CD8-positive, alpha-beta memory T cell (primary cell): ENCODE measurements around the gene EFHD2. TPM values are rescaled to one million over a fixed set of nuclear protein-coding genes. Genes with fewer than 3 reads are reported as not detected.
"Not testable (repeated sequence)": the region's sequence is repeated elsewhere in the genome, so short reads cannot be mapped to it uniquely, and the experiment has no call there.

Experiments used
- CTCF ChIA-PET: fragments of 350-600 bp; sonication (Branson Sonifier 250); formaldehyde crosslinking; loops from one replicate; lab custom pipeline; 2021; ENCODE audit warnings: antibody characterized with exemption; lab: Charles Lee
- POLR2A ChIA-PET: fragments of 350-600 bp; sonication (Branson Sonifier 250); formaldehyde crosslinking; loops from one replicate; lab custom pipeline; 2021; ENCODE audit warnings: antibody characterized with exemption; lab: Charles Lee
- DNase-seq, 5 donors: peaks; one replicate each; pipeline versions ENCODE4 v3.0.0 to v3.0.0-alpha.2; 2020 to 2022; ENCODE audit warnings: mixed read lengths in 1 of 5
- H3K27ac ChIP-seq: one replicate; pipeline ENCODE4 v1.7.0; 2013; ENCODE audit warnings: low read depth, mild to moderate bottlenecking, low read length, moderate library complexity
- H3K27me3 ChIP-seq: 2 replicates; pipeline ENCODE4 v1.7.0; 2013; ENCODE audit warnings: low read length, mild to moderate bottlenecking; ENCODE audit not compliant: insufficient read depth, poor library complexity, severe bottlenecking
- H3K36me3 ChIP-seq: 2 replicates; pipeline ENCODE4 v1.7.0; 2013; ENCODE audit warnings: mild to moderate bottlenecking, low read length, moderate library complexity; ENCODE audit not compliant: insufficient read depth
- H3K4me1 ChIP-seq: 2 replicates; pipeline ENCODE4 v1.7.0; 2013; ENCODE audit warnings: mild to moderate bottlenecking, low read length, moderate library complexity; ENCODE audit not compliant: insufficient read depth
- H3K4me3 ChIP-seq: 2 replicates; pipeline ENCODE4 v1.7.0; 2013; ENCODE audit warnings: mild to moderate bottlenecking, low read length
- H3K9me3 ChIP-seq: 2 replicates; pipeline ENCODE4 v1.7.0; 2013; ENCODE audit warnings: mild to moderate bottlenecking, low read length
- H3K27ac Mint-ChIP-seq, 8 donors: one replicate each; pipeline ENCODE4 v1.8.0; 2020 to 2021; ENCODE audit warnings: mixed read lengths in 8 of 8, mild to moderate bottlenecking in 6 of 8, inconsistent platforms in 3 of 8, moderate library complexity in 3 of 8
- H3K27me3 Mint-ChIP-seq, 2 donors: one replicate each; pipeline ENCODE4 v1.8.0; 2020 to 2021; ENCODE audit warnings: mixed read lengths in 2 of 2, mild to moderate bottlenecking in 1 of 2, moderate library complexity in 1 of 2
- H3K36me3 Mint-ChIP-seq, 3 donors: one replicate each; pipeline ENCODE4 v1.8.0; 2020 to 2021; ENCODE audit warnings: mixed read lengths in 3 of 3, inconsistent platforms in 1 of 3, mild to moderate bottlenecking in 1 of 3
- H3K4me1 Mint-ChIP-seq, 3 donors: one replicate each; pipeline ENCODE4 v1.8.0; 2020 to 2021; ENCODE audit warnings: mixed read lengths in 3 of 3, inconsistent platforms in 1 of 3, mild to moderate bottlenecking in 1 of 3
- H3K4me3 Mint-ChIP-seq, 7 donors: one replicate each; pipeline ENCODE4 v1.8.0; 2020 to 2021; ENCODE audit warnings: mixed read lengths in 7 of 7, mild to moderate bottlenecking in 6 of 7, moderate library complexity in 4 of 7, inconsistent platforms in 2 of 7
- H3K9me3 Mint-ChIP-seq, 5 donors: one replicate each; pipeline ENCODE4 v1.8.0; 2020 to 2022; ENCODE audit warnings: mixed read lengths in 5 of 5, mild to moderate bottlenecking in 3 of 5, moderate library complexity in 2 of 5, inconsistent platforms in 1 of 5
- polyA plus RNA-seq: library from polyadenylated mRNA; unstranded; fragments of 300-500 nt; fragmentation: Illumina TruSeq; gene quantifications from one replicate; pipeline ENCODE4 v1.2.3, GENCODE V29; 2021
- total RNA-seq, 2 experiments: library from RNA; stranded (reverse); gene quantifications; one replicate each; pipeline ENCODE4 v1.2.3, GENCODE V29; 2021

The EFHD2 gene
- total and polyA plus RNA-seq, 3 experiments from 2014 or later, result 64.7 to 154 (median 67.9) TPM

DNA sequence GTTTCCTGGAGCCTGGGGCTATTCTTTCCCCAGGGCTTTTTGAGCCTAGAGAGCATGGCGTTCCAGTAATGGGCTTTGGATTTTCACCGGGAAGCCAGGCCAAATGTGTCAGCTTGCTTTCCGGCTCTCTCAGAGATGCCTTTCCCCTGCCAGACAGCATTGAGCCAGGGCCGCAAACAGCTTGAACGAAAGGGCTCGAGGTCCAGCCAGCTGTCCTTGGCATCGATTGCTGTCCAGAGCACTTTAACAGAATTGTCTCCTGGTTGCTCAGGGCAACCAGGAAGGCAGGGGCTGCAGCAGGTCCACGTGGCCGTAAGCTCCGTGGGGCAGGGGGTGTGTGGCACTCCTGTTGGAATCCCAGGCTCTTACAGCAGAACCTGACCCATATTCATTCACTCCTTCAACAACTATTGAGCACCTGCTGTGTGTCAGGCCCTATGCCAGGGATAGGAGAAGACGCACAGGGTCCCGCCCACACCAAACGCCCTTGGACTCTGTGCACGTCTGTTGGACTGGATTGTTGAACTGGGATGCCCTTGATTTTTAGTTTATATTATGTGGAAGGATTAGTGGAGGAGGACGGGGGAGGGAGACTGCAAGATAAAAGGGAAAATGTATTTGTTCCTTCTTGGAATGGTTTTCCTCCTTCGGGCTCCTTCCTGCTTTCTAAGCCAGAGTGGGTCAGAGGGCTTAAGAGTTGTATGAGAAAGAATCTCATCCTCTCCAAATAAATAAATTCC lies 38.7 kb upstream of the EFHD2 start:
- ChIA-PET CTCF (no interaction called here), POLR2A (no interaction called here)
- H3K27me3 ChIP-seq, result no peaks in the 10 kb centered on the region
- no peak for DNase-seq
- no peaks in the 10 kb centered on the region for H3K36me3 Mint-ChIP-seq
- no peaks in the 10 kb centered on the region for H3K4me1 Mint-ChIP-seq
- H3K27ac Mint-ChIP-seq, result no peak overlapping the region
- no peaks in the 10 kb centered on the region for H3K36me3 ChIP-seq
- H3K4me3 ChIP-seq, result no peak overlapping the region
- no peaks in the 10 kb centered on the region for H3K9me3 ChIP-seq
- H3K9me3 Mint-ChIP-seq, result no peaks in the 10 kb centered on the region
- H3K27me3 Mint-ChIP-seq, result peaks cover 0 to 12% of the 10 kb centered on the region in 2 donors
- H3K27ac ChIP-seq, result no peak overlapping the region
- H3K4me1 ChIP-seq, result no peaks in the 10 kb centered on the region
- H3K4me3 Mint-ChIP-seq, result no peak overlapping the region

DNA sequence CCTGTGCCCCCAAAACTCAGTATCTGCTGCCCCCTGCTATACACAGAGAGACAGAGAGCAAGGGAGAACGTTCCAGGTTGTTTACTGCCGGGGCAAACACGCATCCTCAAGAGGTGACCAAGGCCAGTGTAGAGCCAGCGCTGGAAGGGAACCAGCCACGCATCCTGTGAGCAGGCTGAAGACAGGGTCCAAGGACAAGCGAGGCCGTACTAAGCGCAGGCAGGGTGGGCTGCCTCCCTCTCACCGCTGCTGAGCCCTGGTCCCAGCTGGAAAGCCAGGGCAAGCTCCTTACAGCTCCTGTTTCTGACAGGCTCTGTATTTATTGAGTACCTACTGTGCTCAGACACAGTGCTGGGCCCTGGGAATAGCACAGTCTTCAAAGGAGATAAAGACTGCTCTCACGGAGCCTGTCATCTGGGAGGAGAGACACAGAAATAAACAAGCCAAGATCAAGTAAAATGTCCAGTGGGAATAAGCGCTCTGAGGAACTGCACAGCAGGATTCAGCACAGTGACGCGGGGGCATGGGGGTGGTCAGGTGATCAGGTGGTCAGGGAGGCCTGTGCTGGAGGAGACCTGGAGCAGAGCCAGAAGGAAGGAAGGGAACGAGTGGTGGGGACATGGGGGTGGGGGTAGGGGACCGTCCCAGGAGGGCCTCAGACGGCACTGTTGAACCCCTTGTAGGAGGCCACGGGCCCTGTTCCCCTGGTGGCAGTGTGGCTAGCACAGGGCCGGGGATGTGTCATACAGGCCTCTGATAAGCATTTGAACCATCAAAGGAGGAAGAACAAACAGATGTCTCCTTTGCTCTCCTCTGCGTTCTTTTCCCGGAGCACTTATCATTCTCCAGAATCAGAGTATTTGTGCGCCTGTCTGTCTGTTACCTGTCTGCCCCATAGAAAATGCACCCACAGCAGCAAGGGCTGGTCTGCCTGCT lies 37.8 kb upstream of the EFHD2 start:
- no peak for DNase-seq
- Mint-ChIP-seq H3K9me3 (no peaks in the 10 kb centered on the region), H3K4me3 (no peak overlapping the region), H3K27ac (peak overlapping the region in 1 of 8 donors; percentile 14), H3K4me1 (no peaks in the 10 kb centered on the region), H3K36me3 (no peaks in the 10 kb centered on the region), H3K27me3 (peaks cover 0 to 12% of the 10 kb centered on the region in 2 donors)
- Histone ChIP-seq H3K27me3 (no peaks in the 10 kb centered on the region), H3K36me3 (no peaks in the 10 kb centered on the region), H3K9me3 (no peaks in the 10 kb centered on the region), H3K27ac (no peak overlapping the region), H3K4me1 (no peaks in the 10 kb centered on the region), H3K4me3 (no peak overlapping the region)
- ChIA-PET CTCF (no interaction called here), POLR2A (no interaction called here)

DNA sequence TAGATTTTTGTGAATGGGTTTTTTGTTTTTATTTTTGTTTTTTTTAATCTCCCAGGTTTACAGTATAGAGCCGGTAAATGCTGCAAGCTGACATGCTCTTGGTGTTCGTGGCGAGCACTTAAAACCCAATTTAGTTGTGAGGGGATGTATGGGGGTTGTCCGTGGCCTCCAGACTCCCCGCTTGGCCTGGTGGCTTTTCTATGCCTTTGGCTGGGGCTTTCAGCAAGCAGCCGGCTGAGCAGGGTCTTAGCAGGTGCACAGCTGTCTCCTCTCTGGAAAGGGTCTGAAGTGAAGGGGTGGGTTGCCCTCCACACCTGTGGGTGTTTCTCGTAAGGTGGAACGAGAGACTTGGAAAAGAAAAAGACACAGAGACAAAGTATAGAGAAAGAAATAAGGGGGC lies 31.0 kb upstream of the EFHD2 start:
- ChIA-PET POLR2A (no interaction called here), CTCF (no interaction called here)

DNA sequence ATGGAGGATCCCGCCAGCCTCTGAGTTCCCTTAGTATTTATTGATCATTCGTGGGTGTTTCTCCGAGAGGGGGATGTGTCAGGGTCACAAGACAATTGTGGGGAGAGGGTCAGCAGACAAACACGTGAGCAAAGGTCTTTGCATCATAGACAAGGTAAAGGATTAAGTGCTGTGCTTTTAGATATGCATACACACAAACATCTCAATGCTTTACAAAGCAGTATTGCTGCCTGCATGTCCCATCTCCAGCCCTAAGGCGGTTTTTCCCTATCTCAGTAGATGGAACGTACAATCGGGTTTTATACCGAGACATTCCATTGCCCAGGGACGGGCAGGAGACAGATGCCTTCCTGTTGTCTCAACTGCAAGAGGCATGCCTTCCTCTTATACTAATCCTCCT lies 30.5 kb upstream of the EFHD2 start:
- H3K9me3 ChIP-seq, CTCF ChIA-PET, H3K27me3 ChIP-seq, DNase-seq, H3K27ac Mint-ChIP-seq, POLR2A ChIA-PET, H3K4me3 ChIP-seq, H3K4me1 Mint-ChIP-seq, H3K36me3 Mint-ChIP-seq, H3K27ac ChIP-seq, H3K4me3 Mint-ChIP-seq, H3K36me3 ChIP-seq, H3K9me3 Mint-ChIP-seq, H3K4me1 ChIP-seq: not testable (repeated sequence)
- peaks cover 8 to 23% of the 10 kb centered on the region in 2 donors for H3K27me3 Mint-ChIP-seq

More for the DNA sequence above, 31.0 kb upstream of the EFHD2 start:
- no peak overlapping the region for H3K4me3 Mint-ChIP-seq
- Histone ChIP-seq H3K4me1 (no peaks in the 10 kb centered on the region), H3K36me3 (no peaks in the 10 kb centered on the region), H3K4me3 (no peak overlapping the region), H3K27ac (no peak overlapping the region), H3K9me3 (no peaks in the 10 kb centered on the region), H3K27me3 (no peaks in the 10 kb centered on the region)
- H3K27me3 Mint-ChIP-seq, result peaks cover 8 to 22% of the 10 kb centered on the region in 2 donors
- no peaks in the 10 kb centered on the region for H3K36me3 Mint-ChIP-seq
- H3K9me3 Mint-ChIP-seq, result no peaks in the 10 kb centered on the region
- no peaks in the 10 kb centered on the region for H3K4me1 Mint-ChIP-seq
- no peak for DNase-seq
- H3K27ac Mint-ChIP-seq, result no peak overlapping the region

DNA sequence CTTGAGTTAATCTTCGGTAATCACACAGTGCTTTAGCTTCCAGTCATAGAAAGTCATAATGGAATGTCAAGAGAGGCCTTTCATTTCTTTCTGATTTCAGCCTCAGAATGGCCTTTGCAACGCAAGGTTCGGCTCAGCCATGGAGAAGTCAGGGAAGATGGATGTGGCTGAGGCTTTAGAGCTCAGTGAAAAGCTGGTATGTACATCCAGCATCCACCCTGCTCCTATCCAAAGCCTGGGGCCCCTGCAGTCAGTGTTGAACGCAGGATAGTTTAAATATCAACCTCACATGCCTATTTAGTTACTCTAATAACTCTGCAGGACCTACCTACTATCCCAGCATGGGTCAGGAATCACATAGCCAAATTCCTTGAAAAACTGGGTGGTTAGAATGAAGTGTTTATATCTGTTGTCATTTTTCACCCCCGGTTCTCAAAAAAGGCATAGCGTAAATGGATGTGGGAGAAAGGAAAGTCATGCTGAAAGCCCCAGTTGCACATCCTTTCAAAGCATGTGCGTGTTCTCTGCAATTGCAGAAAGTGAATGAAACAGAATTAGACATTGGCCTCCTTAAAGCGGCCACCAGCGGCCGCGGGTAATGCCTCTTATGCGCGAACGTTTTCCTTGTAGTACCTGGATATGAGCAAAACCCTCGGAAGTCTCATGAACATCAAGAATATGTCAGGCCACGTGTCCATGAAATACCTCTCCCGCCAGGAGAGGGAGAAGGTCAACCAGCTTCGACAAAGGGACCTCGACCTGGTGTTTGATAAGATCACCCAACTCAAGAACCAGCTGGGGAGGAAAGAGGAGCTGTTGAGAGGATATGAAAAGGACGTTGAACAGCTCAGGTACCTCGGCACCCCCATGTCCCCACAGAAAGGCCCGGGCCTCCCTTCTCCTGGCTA lies 28.8 kb upstream of the EFHD2 start:
- ChIA-PET CTCF (no interaction called here), POLR2A (no interaction called here)
- Histone ChIP-seq H3K27me3 (peaks cover 4% of the 10 kb centered on the region), H3K4me1 (peaks cover 2% of the 10 kb centered on the region), H3K27ac (no peak overlapping the region), H3K36me3 (no peaks in the 10 kb centered on the region), H3K4me3 (no peak overlapping the region), H3K9me3 (no peaks in the 10 kb centered on the region)
- Mint-ChIP-seq H3K27me3 (peaks cover 11 to 37% of the 10 kb centered on the region in 2 donors), H3K4me3 (no peak overlapping the region), H3K27ac (no peak overlapping the region), H3K4me1 (peaks cover 0 to 11% (median 4%) of the 10 kb centered on the region in 3 donors), H3K36me3 (no peaks in the 10 kb centered on the region), H3K9me3 (no peaks in the 10 kb centered on the region)
- DNase-seq, result no peak

DNA sequence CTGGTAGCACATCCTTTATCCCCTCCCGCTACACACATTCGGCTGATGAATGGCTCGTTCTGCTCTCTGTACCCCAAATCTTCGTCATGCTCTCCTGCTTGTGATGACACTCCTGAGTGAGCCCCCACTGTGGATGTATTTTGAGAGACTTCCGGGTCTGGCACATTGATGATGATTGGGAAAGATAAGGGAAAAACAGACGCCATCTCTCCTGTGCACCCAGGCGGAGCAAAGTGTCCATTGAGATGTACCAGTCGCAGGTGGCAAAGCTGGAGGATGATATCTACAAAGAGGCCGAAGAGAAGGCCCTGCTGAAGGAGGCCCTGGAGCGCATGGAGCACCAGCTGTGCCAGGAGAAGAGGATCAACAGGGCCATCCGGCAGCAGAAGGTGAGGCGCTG lies 27.9 kb upstream of the EFHD2 start:
- Mint-ChIP-seq H3K36me3 (no peaks in the 10 kb centered on the region), H3K4me3 (no peak overlapping the region), H3K4me1 (peaks cover 0 to 19% (median 12%) of the 10 kb centered on the region in 3 donors), H3K27me3 (peaks cover 11 to 45% of the 10 kb centered on the region in 2 donors), H3K27ac (no peak overlapping the region), H3K9me3 (no peaks in the 10 kb centered on the region)
- Histone ChIP-seq H3K36me3 (no peaks in the 10 kb centered on the region), H3K4me3 (no peak overlapping the region), H3K27me3 (peaks cover 8% of the 10 kb centered on the region), H3K27ac (no peak overlapping the region), H3K4me1 (peaks cover 4% of the 10 kb centered on the region), H3K9me3 (no peaks in the 10 kb centered on the region)
- CTCF ChIA-PET, result interaction anchor here (1.2 kb wide), 2 partner anchors 50 to 59 kb away, joined by 3 read pairs; no protein-coding TSS in a partner anchor
- POLR2A ChIA-PET, result no interaction called here
- no peak for DNase-seq

DNA sequence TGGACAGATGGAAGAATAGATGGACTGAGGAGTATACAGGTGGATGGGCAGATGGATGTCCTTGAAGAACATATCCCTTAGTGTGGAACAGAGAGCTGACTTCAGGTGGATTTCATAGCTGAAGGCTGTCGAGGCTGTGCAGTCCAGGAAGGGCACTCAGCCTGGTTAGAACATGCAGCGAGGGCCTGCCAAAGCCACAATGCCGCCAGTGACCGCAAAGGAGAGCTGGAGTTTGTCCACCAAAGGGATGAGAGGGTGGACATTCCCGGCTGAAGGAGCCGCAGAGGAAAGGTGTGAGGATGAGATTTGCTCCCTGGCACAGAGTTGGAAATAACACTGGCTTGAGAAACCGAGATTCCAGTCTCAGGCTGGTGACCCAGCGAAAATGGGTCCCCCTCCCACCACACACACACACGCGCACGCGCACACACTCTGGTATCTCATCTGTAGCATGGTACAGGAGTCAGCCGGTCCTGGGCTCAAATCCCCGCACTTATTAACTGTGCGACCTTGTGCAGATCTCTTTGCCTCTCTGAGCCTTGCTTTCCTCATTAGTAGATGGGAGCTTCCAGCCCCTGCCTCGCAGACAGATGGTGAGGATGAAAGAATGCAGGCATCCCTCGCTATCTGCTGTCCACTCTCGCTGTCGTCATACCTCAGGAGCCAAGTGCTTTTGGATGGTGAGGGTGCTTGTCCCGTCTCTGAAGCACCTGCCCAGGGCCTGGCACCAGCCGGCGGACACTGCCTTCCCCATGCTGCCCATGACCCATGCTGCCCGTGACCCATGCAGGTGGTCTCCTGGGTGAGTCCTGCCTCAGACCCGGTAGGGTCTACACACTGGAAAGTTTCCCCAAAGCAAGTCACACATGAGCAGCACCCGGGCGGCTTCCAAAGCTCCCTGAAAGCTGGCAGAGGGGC lies 26.8 kb upstream of the EFHD2 start:
- H3K4me3 Mint-ChIP-seq, result no peak overlapping the region
- no peaks in the 10 kb centered on the region for H3K36me3 Mint-ChIP-seq
- peaks cover 8% of the 10 kb centered on the region for H3K27me3 ChIP-seq
- ChIA-PET POLR2A (no interaction called here), CTCF (interaction anchor here (1.2 kb wide), 2 partner anchors 48 to 60 kb away, joined by 3 read pairs; no protein-coding TSS in a partner anchor)
- peak overlapping the region in 2 of 8 donors; percentile 9 to 51 for H3K27ac Mint-ChIP-seq
- H3K9me3 Mint-ChIP-seq, result no peaks in the 10 kb centered on the region
- H3K4me1 Mint-ChIP-seq, result peaks cover 0 to 19% (median 12%) of the 10 kb centered on the region in 3 donors
- H3K36me3 ChIP-seq, result no peaks in the 10 kb centered on the region
- no peak overlapping the region for H3K4me3 ChIP-seq
- DNase-seq, result no peak
- H3K4me1 ChIP-seq, result peaks cover 4% of the 10 kb centered on the region
- H3K27ac ChIP-seq, result no peak overlapping the region
- H3K9me3 ChIP-seq, result no peaks in the 10 kb centered on the region
- peaks cover 13 to 44% of the 10 kb centered on the region in 2 donors for H3K27me3 Mint-ChIP-seq
